Mammary epithelial cell (primary cell): ENCODE measurements around the gene RAI1.
"Not testable (repeated sequence)": the region's sequence is repeated elsewhere in the genome, so short reads cannot be mapped to it uniquely, and the experiment has no call there.

Experiments used
- EZH2 ChIP-seq: IDR thresholded peaks from 2 replicates; pipeline ENCODE4 v1.6.1; 2012; ENCODE audit warnings: low read length, inconsistent platforms, borderline replicate concordance
- TF ChIP-seq, protein P1 (sequence below), 2 donors: IDR thresholded peaks in 1 of 2; conservative IDR thresholded peaks in 1 of 2; 2 replicates each; pipeline ENCODE4 v1.5.1; 2011 to 2012; ENCODE audit warnings: inconsistent platforms in 2 of 2, low read length in 2 of 2, mild to moderate bottlenecking in 2 of 2, control low read depth in 1 of 2, low read depth in 1 of 2; ENCODE audit not compliant: insufficient read depth in 1 of 2; ENCODE audit errors: extremely low read depth in 1 of 2

- TF ChIP-seq, protein P1, sequence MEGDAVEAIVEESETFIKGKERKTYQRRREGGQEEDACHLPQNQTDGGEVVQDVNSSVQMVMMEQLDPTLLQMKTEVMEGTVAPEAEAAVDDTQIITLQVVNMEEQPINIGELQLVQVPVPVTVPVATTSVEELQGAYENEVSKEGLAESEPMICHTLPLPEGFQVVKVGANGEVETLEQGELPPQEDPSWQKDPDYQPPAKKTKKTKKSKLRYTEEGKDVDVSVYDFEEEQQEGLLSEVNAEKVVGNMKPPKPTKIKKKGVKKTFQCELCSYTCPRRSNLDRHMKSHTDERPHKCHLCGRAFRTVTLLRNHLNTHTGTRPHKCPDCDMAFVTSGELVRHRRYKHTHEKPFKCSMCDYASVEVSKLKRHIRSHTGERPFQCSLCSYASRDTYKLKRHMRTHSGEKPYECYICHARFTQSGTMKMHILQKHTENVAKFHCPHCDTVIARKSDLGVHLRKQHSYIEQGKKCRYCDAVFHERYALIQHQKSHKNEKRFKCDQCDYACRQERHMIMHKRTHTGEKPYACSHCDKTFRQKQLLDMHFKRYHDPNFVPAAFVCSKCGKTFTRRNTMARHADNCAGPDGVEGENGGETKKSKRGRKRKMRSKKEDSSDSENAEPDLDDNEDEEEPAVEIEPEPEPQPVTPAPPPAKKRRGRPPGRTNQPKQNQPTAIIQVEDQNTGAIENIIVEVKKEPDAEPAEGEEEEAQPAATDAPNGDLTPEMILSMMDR (conservative IDR thresholded peaks at IDR 0.05 in 1 of 2, IDR thresholded peaks at IDR 0.05 in 1 of 2; ENCODE audit: extremely low read depth in 1 of 2, insufficient read depth in 1 of 2, low read depth in 1 of 2, low read length in 2 of 2): not testable (repeated sequence)
- TF ChIP-seq EZH2: not testable (repeated sequence)
These were observed 9.0 kb downstream of the RAI1 start for GRCh38 chr17:17690233-17690632.
